ENCODE results near the gene PARP14.

PARP14 gene

GRCh38 chr3:122680475-122681283 lies at the start of gene PARP14:
TSS of gene PARP14 (plus strand) at chr3:122680839. CDS start at chr3:122680884, 45 bp downstream.
- Histone ChIP-seq H3K4me1 (ENCODE audit: control insufficient read depth in 1 of 2, insufficient read depth in 1 of 2, low read depth in 1 of 2, low read length in 1 of 2) (peaks cover 35 to 36% of the 10 kb centered on the region in 2 experiments), H3K27me3 (no peaks in the 10 kb centered on the region), H3K27ac (peak within 1 kb of the TSS; percentile 87), H3K4me3 (ENCODE audit: low read depth in 1 of 2, low read length in 1 of 2) (peak within 1 kb of the TSS; percentile 72 to 84), H3K36me3 (peaks cover 4% of the 10 kb centered on the region), H3K9me3 (no peaks in the 10 kb centered on the region)
- no peak for TF ChIP-seq CTCF (IDR thresholded peaks at IDR 0.05)

- no peaks in the 10 kb centered on the region for H3K9me3 ChIP-seq
- no peak overlapping the region for H3K27ac ChIP-seq
- no peaks in the 10 kb centered on the region for H3K36me3 ChIP-seq
- no peaks in the 10 kb centered on the region for H3K4me1 ChIP-seq (ENCODE audit: control insufficient read depth in 1 of 2, insufficient read depth in 1 of 2, low read depth in 1 of 2, low read length in 1 of 2)
- no peaks in the 10 kb centered on the region for H3K27me3 ChIP-seq
- H3K4me3 ChIP-seq (ENCODE audit: low read depth in 1 of 2, low read length in 1 of 2), result no peak overlapping the region
- TF ChIP-seq CTCF (IDR thresholded peaks at IDR 0.05), result no peak
Measured at GRCh38 chr3:122635789-122636188, 44.9 kb upstream of the PARP14 start.

- H3K4me1 ChIP-seq (ENCODE audit: control insufficient read depth in 1 of 2, insufficient read depth in 1 of 2, low read depth in 1 of 2, low read length in 1 of 2), result no peaks in the 10 kb centered on the region
- H3K27me3 ChIP-seq, result no peaks in the 10 kb centered on the region
- no peaks in the 10 kb centered on the region for H3K36me3 ChIP-seq
- no peak overlapping the region for H3K4me3 ChIP-seq (ENCODE audit: low read depth in 1 of 2, low read length in 1 of 2)
- H3K9me3 ChIP-seq, result no peaks in the 10 kb centered on the region
- TF ChIP-seq CTCF (IDR thresholded peaks at IDR 0.05), result no peak
- H3K27ac ChIP-seq, result no peak overlapping the region
Measured at GRCh38 chr3:122636697-122637096, 43.9 kb upstream of the PARP14 start.

GRCh38 chr3:122640437-122640999 lies 40.1 kb upstream of the PARP14 start:
- no peak overlapping the region for H3K4me3 ChIP-seq (ENCODE audit: low read depth in 1 of 2, low read length in 1 of 2)
- no peak for TF ChIP-seq CTCF (IDR thresholded peaks at IDR 0.05)
- H3K9me3 ChIP-seq, result no peaks in the 10 kb centered on the region
- no peaks in the 10 kb centered on the region for H3K4me1 ChIP-seq (ENCODE audit: control insufficient read depth in 1 of 2, insufficient read depth in 1 of 2, low read depth in 1 of 2, low read length in 1 of 2)
- H3K27ac ChIP-seq, result no peak overlapping the region
- no peaks in the 10 kb centered on the region for H3K27me3 ChIP-seq
- H3K36me3 ChIP-seq, result no peaks in the 10 kb centered on the region

- no peaks in the 10 kb centered on the region for H3K27me3 ChIP-seq
- no peaks in the 10 kb centered on the region for H3K9me3 ChIP-seq
- no peaks in the 10 kb centered on the region for H3K36me3 ChIP-seq
- H3K4me1 ChIP-seq (ENCODE audit: control insufficient read depth in 1 of 2, insufficient read depth in 1 of 2, low read depth in 1 of 2, low read length in 1 of 2), result no peaks in the 10 kb centered on the region
- no peak overlapping the region for H3K27ac ChIP-seq
- H3K4me3 ChIP-seq (ENCODE audit: low read depth in 1 of 2, low read length in 1 of 2), result no peak overlapping the region
- no peak for TF ChIP-seq CTCF (IDR thresholded peaks at IDR 0.05)
Measured at GRCh38 chr3:122642935-122643334, 37.7 kb upstream of the PARP14 start.
